NCI-H1694 (cell line): ENCODE measurements around the gene SAMD4A.
"Not testable (repeated sequence)": the region's sequence is repeated elsewhere in the genome, so short reads cannot be mapped to it uniquely, and the experiment has no call there.

Experiments
- DNase-seq: peaks from one replicate; lab custom pipeline; 2025; lab: John Stamatoyannopoulos, UW

SAMD4A gene

DNA sequence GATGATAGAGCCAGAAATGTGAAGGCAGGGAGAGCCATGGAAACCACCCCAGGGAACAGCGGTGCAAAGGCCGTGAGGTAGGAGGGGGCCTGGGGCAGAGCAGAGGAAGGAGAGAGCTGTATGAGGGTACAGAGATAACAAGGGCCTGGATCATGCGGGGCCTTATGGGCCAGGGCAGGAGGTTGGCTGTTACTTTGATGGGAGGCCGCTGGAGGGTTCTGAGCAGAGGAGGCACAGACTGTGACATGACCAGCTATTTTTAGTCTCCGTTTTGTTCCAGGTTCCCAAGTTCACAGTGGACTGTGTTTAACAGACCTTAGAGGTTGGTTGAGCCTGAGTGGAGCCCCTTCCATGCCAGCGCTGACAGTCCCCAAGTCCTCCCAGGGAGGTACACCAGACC is 217.1 kb downstream of the SAMD4A start:
- no peak for DNase-seq

DNA sequence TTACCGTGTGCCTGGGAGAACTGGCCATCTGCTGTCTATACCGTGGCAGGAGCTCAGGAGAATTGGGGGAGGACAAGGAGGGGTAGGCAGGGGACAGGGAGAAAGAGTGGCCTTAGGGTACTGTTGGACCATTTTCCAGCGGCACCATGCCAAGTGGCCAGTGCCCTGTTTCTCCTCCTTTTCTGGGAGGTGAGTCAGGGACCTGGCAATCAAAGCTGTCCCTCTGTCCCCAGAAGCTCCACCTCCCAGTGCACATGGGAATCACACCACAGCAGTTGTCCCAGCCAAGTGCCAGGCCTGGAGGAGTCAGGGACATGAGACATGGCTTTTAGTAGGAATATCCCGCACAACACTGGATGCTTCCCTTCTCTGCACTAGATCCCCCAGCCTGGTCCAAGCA is 217.7 kb downstream of the SAMD4A start:
- DNase-seq, result no peak

DNA sequence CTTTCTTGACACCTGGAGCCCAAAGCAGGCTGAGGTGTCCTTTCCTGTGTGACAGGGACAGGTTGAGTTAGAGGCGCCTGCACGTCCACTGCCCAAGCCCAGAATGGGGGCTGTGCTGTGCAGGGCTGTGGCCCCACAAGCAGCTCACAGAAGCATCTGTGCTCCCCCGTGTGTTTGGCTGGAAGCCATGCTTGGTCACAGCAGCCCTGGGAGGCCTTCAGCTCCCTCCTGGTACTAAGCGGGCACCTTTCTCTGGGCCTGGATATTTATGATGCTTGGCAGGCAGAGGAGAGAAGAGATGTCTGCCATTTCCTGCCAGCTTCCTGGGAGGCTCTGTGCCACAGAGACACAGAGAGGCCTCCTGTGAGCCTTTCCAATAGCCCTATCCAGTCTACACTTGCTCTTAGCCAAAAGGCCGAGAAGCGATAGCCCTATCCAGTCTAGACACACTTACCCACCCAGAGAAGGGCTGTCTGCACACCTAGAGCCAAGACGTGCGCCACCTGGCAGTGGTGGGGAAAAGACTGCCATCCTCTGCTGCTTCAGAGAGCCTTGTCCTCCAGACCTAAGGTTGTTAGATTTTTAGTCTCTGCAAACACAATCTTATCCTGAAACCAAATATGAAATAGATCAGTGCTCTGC is 218.3 kb downstream of the SAMD4A start:
- DNase-seq, result peak; percentile 60

DNA sequence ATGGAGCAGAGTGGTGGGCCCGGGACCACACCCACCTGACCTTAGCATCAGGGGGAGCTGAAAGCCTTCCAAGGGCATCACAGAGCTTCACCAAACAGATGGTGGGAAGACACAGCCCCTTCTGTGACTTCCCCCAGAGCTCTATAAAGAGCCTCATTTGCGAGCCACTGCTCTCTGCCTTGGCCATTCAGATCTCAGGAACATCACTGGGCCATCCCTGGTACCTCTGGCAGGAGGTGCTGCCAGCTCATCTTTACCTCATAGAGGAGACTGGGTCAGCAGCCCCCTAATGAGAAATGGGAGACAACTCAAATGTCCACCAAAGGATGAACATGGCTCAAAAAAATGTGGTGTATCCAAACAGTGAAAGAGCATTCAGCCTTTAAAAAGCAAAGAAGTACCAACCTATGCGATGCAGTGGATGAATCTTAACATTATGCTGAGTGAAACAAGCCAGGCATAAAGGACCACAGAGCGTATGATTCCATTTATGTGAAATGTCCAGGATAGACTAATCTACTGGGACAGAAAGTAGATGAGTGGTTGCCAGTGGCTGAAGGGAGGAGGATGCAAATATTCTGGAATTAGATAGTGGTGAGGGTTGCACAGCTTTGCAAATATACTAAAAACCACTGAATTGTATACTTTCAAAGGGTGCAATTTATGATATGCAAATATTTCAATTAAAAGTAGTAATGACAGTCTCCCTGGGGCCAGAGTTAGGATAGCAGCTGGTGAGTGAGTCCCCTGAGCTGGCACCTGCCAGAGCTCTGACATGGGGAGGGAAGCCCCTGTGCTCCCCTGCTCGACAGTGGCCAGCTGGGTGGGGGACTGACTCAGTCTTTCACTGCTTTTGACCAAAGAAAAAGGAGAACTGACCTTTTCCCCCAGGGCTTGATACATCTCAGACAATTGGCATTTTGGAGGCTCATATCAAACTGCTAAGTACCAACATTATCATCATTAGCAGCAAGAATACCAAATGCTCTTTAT is 219.1 kb downstream of the SAMD4A start:
- DNase-seq, result peak; percentile 27

DNA sequence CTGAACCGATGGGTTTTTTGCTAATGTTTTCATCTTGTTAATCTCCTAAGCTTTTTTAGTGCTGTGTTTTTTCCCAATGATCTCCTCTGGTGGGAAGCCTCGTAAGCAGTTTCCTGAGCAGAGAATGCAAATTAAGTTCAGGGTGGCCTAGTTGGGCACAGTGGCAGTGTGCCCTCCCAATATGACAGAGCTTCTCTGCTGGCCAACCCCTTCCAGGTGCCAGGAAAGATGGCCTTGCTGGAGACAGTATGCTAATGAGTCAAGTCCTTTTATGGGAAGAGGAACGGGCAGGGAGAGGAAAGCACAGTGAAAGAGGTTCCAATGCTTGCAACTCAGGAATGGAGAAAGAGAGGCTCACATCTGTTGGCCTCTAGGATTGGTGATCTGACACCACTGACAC is 219.9 kb downstream of the SAMD4A start:
- DNase-seq, result no peak

DNA sequence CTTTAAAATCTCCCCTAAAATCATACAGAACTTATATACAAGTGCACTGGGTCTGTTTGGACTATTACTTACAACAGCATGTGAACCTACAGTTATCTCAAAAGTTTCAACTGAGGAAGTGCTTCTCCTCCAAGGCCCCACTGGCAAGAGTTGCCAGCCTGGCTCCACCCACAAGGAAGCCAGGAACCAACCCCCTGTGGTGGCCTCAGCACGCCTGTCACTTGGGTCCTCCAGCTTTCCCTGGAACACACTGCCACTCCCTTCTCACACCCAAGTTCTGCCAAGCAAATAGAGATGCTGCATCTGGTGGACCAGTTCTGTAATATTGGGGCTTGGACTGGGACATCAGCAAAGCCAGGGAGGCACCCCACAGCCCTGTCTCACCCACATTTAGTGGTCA is 220.3 kb downstream of the SAMD4A start:
- no peak for DNase-seq

DNA sequence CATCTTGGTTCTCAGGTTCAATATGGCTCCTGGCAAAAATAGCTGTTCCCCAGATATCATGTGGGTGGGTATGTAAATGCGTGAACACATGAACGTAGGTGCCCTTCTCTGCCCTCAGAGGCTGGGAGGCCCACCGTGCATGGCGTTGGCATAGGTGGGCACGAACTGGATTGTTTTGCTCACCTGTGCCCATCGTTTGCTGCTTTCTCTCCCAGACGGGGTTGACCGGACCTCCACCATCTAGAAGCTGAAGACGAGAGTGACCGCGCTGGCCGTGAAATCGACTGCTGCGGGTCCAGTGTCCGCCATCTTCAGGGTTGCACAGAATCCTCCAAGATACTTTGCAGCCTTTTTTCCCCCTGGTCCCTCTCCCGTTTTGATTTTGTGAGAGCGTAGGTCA is 221.8 kb downstream of the SAMD4A start:
- no peak for DNase-seq

DNA sequence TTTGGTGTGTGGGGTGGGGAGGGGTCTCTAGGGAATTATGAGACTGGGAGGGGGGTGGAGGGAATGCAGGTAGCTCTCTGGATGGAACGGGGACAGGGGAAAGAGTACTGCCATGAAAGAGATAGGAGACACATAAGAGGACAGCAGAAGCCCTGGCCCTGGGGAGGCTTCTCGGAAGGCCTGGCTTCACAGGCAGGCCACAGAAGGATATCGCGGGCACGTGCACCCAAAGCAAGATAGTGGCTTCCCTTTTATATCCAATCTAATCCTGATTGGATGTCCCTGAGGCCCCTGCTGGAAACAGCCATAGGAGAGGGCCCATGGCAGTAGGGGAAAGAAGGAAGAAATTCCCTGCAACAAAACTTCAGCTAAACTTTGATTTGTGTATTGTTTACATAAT is 222.2 kb downstream of the SAMD4A start:
- no peak for DNase-seq

DNA sequence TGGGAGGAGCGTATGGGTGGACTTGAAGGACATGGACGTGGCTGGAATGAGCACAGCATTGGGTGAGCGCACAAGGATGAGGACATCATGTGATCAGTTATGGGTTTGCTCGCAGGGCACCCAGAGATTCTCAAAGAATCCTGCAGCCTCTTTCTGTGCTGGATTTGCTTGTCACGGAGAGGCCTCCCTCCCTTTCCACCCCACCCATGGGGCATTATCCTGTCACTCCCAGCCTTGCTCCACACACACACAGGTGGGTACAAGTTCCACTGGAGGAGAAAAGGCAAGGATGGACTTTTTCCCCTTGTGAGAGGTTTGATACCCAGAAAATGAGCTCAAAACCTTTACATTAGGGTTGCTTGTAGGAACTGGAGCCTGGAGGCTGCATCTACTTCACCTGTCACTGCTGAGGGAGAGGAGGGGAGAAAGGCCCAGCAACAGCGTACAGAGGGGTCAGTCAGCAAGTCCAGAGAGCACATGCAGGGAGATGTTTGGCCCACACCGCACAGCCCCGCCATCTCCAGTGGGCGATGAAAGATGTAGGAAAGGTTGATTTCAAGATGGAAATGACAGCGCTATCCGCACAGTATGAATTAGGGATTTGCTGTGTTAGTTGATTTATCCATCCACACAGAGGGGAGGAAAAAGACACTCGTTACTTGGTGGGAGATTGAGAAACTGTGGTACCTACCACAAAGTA is 223.0 kb downstream of the SAMD4A start:
- DNase-seq, result no peak

DNA sequence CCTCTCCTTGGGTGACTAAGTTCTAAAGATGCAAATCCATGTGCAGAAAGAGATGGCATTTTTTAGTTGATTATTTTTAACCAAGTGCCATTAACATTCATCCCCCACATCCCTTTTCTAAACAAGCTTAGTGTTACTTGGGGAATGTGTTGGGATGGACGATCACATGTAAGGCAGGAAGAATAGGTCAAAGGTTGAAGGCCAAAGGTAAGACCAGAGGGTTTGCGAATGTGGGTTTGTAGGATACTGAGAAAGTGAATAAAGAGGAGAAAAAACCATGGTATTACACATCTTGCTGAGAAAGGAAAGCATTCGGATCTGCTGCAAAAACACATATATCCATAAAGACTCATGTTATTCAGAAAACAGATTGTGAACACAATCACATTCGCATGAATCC is 224.1 kb downstream of the SAMD4A start:
- no peak for DNase-seq

DNA sequence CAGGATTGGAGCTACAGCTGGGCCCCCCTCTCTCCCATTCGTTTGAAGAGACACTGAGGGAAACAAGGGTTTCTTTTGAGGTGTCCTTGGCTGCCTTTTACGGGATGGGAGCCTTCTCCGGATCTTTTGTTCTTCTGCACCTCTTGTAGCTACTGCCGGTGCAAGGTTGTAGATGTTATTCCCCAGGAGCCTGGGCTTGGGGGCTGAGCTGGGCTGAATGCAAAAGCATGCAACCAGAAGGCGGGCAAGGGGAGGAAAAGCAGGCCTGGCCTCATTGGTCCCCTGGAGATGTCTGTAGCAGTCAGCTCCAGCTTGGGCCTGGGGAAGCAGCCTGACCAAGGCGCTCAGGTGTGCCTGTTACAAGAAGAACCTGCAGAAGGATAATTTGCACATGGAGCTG is 225.4 kb downstream of the SAMD4A start:
- DNase-seq, result no peak

DNA sequence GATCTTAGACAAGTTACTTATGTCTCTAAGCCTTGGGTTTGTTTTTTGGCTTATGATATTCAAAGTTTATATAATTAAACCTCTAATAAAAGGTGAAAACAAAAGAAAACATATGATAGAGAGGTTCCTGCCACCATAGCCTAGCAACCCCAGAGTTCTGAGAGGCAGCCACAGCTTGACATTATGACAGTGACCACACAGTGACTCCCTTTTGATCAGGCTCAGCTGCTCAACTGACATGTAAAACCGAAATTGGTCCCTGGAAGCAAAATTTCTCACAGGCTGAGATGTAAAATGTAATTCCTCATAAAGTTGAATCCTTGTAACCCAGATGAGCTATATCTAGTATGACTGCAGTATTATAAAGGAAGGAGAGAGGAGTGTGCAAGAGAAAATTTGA is 227.2 kb downstream of the SAMD4A start:
- DNase-seq, result no peak

DNA sequence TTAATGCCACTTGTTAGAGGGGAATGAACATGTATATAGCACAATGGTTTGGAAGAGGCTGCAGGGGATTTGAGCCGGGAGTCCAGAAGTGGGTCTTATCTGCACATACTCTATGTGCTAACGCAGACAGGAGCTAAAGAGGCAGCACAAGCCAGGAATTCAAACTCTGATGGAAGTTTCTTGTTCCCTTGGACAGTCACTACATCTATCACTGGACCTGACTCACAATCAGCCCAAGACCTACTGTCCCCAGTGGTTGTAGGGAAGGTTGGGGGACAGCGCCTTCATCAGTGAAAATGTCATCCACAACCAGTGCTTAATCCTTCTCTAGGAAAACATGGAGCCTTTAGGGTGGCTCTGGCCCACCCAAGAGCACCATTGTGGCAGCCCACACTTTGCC is 227.9 kb downstream of the SAMD4A start:
- DNase-seq, result no peak

DNA sequence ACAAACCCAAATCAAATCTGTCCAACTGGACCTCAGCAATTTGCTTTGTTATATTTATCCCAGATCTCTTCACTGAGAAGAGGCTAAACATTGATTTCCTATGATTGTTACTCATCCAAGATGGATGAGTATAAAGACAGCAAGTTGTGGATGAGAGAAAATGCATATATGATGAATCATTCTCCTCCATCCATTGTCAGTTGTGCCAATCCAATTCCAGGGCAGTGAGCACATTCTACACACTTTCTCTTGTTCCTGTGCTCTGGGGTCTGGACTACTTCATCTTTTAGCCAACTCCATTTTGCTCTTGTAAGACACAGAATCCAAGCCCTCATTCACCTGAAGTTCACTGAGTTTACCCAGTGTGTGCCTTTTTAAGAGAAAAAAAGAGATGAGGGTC is 230.0 kb downstream of the SAMD4A start:
- DNase-seq, result no peak

DNA sequence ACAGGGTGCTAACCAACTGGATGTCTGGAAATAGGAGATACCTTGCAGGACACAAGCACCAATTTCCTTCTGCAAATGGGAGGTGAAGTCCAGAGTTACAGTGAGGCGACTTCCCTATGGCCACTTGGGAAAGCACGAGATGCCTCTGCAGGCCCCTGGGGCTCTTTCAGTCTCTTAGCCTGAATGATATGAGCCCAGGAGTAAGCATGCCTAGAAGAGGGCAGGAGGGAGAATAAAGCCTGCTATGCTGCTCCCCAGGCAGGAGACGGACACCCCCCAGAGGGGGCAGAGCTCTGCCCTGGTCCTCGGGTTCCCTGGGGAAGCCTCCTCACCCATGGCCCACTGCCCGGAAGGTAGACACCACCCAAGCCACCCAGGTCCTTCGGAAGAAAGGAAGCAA is 230.6 kb downstream of the SAMD4A start:
- no peak for DNase-seq

DNA sequence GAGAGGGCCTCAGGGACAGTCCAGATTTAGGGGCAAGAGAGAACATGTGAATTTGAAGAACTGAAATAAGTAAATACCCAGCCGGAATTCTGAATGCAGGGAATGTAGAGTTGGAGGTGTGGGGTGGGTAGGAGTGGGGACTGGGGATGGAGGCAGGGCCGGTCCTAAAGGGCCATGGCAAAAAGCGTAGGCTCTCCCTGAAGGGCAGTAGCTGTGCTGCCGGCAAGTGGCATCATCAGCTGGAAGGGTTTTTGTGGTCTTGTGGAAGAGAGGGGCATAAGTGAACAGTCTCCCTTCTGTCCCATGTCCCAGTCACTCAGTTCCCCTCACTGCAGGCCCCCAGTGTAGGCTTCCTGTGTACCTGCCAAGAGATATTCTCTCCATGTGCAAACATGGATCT is 231.1 kb downstream of the SAMD4A start:
- no peak for DNase-seq

DNA sequence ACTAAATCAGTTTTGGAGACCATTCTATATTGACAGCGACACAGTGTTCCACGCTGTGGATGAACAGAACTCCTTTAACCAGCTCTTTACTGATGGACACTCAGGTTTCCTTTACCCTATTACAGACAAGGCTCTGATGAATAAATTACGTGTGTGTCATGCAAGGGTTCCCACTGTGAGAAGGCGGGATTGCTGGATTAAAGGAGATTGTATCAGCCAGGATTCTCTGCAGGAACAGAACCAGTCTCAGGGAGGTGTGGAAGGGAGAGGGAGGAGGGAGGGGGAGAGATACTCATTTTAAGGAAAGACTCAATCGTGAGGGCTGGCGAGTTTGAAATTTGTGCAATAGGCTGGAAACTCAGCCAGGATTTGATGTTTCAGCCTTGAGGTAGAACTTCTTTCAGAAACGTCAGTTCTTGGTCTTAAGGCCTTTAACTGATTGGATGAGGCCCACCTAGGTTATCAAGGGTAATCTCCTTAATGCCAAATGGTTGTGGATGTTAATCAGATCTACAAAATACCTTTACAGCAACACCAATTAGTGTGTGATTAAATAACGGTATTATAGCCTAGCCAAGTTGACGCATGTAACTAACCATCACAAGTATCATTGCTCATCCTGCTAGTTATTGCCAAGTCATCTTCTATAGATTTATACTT is 231.7 kb downstream of the SAMD4A start:
- no peak for DNase-seq

DNA sequence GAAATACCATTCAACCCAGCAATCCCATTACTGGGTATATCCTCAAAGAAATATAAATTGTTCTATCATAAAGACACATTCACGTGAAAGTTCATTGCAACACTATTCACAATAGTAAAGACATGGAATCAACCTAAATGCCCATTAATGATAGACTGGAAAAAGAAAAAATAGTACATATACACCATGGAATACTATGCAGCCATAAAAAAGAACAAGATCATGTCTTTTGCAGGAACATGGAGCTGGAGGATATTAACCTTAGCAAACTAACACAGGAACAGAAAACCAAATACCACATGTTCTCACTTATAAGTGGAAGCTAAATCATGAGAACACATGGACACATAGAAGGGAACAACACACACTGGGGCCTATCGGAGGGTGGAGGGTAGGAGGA is 234.6 kb downstream of the SAMD4A start:
- DNase-seq, result not testable (repeated sequence)

DNA sequence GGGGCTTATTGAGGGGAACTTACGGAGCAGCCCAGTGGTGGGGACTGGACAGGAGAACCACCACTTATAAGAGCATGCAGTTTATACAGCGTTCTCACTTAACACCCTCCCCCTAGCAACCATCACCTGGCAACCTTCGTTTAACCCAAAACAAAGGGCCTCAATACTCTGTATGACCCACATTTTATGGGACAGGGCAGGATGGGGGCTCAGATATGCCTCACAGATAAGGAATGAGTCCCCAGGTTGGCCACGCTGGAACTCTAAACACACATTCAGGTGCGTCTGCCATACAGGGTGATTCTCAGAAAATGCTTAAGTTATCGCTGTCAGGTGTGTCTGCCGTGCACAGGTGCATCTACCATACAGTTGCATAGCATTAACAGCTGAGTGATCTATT is 236.5 kb downstream of the SAMD4A start:
- no peak for DNase-seq

DNA sequence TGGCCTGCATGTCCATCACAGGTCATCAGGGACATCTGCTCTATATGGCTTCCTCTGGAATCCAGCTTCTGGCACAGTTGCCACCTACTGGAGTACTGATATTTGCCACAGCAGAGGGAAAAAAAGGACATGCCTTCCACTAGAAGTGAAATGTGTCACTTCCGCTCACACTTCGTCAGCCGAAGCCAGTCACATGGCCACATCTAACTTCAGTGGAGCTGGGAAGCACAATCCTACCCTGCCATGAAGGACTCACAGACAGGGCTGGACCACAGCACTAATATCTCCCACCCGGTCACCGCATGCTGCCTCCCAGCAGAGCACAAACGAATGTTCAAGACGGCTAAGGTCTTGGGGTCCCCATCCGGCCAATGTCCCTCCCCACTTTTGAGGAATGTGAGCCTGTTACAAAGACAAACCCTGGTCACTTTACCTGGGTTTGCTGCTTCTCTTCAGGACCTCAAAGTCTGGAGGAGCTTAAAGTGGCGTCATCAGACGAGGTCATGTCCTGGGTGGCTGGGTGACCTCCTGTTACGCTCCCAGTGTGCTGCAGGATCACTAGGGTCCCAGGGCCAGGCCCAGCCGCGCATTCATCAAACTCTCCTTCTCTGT is 237.1 kb downstream of the SAMD4A start:
- no peak for DNase-seq

DNA sequence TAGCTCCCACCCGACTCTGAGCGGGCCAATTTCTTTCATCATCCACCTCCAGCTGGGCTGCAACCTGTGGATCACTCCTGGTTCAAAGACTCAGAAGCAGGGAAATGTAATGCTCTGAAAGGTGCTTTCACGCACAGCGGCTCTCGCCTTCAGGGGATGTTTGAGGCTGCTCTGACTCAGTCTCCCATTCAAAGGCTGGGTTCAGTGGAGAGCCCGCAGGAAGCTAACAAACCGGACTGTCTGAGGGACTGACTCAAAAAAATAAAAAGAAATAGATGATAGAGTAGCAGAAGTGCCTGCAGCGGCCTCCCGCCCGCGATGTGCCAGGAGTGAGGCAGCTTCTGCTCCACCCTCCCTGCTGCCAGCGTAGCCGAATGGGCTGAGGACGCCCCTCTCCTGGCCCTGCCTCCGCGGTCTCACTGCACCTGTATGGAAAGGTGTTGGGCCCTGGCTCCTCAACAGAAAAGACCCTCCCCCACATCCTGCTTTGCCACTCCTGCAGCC is 237.7 kb downstream of the SAMD4A start:
- no peak for DNase-seq

DNA sequence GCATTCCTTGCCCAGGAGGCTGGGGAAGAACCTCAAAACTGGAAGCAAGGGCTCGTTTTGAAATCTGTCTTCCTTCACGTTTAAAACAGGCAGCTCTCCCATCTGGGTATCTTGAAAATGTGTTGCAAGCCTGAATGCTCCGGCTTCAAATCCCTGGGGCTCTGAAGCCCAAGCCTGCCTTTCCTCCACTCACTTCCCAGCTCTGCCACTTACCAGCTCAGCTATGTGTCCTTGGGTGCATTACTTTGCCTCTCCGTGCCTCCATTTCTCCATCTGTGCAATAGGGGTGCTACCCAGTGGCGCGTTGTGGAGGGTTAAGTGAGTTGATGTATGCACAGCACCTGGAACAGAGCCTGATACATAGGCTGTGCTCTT is 238.1 kb downstream of the SAMD4A start:
- no peak for DNase-seq
